Omental fat pad (tissue), 4 donors: Measurements from ENCODE around the gene GLB1L. TPM values are rescaled to one million over a fixed set of nuclear protein-coding genes. Genes with fewer than 3 reads are reported as not detected.

Source experiments
- ATAC-seq: fragments of 150-250 bp; one replicate; pipeline ENCODE4 v1.9.1; 2016; ENCODE audit warnings: mild to moderate bottlenecking, moderate library complexity; ENCODE audit not compliant: low FRiP score
- DNase-seq: peaks from one replicate; pipeline ENCODE4 v3.0.0-alpha.2; 2019; ENCODE audit warnings: low spot score
- total RNA-seq, 4 donors: library from RNA; depleted of rRNA; stranded (reverse); fragments of >200 nt; gene quantifications; one replicate each; pipeline ENCODE4 v1.1.0, GENCODE V29; 2016
- TF ChIP-seq, protein P1 (sequence below), 3 donors: fragments of 450-650 bp; IDR thresholded peaks; one replicate each; pipeline ENCODE4 v1.5.1; 2016 to 2017; ENCODE audit warnings: antibody characterized with exemption in 3 of 3, mild to moderate bottlenecking in 3 of 3, moderate library complexity in 2 of 3

GLB1L gene
- total RNA-seq, 4 donors from 2014 or later, result 9.0 to 21.9 (median 12.3) TPM

DNA sequence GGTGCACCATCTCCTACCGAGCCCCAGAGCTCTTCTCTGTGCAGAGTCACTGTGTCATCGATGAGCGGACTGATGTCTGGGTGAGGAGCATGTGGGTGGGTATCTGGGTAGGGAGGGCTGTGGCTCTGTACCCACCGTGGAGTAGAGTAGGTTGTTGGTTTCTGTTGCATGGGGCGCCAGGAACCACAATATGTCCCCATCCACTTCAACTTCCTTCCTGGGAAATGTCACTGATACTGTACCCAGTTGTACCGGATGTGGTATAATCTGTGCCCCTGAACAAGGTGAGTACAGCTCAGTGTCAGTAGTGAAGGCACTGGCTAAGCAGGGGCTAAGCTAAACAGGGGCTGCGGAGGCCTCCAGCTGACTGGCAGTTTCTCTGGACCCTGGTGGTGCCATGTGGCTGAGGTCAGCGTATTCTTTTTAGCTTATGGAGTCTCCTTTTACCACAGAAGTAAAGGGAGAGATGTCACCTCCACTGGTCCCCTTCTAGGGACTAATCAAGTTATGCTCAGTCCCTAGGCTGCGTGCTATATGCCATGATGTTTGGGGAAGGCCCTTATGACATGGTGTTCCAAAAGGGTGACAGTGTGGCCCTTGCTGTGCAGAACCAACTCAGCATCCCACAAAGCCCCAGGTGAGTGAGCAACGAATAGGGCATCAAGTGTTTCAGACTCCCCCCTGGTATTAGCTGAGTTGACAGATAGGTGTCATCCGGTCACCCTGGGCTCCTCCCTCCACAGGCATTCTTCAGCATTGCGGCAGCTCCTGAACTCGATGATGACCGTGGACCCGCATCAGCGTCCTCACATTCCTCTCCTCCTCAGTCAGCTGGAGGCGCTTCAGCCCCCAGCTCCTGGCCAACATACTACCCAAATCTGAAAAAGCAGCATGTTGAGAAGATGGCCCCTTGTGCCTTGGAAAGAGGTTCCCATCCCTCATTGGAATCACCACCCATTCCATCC is 2.7 kb upstream of the GLB1L start:
- no peak for DNase-seq
- no peak for ATAC-seq
- TF ChIP-seq, protein P1, sequence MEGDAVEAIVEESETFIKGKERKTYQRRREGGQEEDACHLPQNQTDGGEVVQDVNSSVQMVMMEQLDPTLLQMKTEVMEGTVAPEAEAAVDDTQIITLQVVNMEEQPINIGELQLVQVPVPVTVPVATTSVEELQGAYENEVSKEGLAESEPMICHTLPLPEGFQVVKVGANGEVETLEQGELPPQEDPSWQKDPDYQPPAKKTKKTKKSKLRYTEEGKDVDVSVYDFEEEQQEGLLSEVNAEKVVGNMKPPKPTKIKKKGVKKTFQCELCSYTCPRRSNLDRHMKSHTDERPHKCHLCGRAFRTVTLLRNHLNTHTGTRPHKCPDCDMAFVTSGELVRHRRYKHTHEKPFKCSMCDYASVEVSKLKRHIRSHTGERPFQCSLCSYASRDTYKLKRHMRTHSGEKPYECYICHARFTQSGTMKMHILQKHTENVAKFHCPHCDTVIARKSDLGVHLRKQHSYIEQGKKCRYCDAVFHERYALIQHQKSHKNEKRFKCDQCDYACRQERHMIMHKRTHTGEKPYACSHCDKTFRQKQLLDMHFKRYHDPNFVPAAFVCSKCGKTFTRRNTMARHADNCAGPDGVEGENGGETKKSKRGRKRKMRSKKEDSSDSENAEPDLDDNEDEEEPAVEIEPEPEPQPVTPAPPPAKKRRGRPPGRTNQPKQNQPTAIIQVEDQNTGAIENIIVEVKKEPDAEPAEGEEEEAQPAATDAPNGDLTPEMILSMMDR (IDR thresholded peaks at IDR 0.05), result no peak

DNA sequence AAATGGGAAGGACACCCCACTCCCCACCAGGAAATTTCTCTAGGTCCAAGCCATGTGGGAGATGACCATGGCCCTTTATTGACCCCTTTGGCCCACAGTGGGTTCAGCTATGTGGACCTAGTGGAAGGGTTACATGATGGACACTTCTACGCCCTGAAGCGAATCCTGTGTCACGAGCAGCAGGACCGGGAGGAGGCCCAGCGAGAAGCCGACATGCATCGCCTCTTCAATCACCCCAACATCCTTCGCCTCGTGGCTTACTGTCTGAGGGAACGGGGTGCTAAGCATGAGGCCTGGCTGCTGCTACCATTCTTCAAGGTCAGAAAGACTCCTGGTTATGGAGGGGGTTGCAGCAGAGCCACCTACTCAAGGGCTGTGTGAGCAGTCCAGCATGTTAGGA is 1.3 kb upstream of the GLB1L start:
- DNase-seq (no peak), ATAC-seq (no peak)
- TF ChIP-seq, protein P1 (IDR thresholded peaks at IDR 0.05), result no peak

DNA sequence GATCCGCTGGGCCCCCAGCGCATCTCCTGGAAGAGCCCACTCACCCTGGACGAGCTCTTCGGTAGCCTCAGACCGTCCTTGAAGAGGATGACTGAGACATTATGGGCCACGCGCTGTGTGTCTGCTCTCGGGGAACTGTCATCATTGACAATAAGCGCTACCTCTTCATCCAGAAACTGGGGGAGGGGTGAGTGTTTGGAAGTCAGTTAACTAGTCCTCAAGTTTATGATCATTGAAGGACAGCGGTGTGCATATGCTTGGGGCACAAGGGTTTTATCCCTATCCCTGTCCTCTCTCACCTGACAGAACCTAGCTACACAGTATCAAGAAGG is 621 bp upstream of the GLB1L start:
- DNase-seq (no peak), ATAC-seq (peak; percentile 1)
- TF ChIP-seq, protein P1 (IDR thresholded peaks at IDR 0.05), result no peak

DNA sequence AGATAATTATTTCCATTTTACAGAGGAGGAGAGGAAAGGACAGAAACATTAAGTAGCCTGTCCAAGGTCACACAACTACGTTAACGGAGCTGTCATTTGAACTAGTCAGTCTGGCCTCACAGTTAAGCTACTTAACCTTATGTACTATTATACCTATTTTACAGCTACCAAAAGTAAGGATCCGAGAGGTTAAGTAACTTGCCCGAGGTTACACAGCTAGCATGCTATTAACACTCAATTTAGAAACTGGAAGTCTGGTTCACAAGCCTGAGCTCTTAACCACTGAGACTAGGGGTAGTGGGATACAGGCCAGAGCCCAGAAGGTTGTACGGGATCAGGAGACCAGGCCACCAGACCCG is 476 bp downstream of the GLB1L start:
- TF ChIP-seq, protein P1 (IDR thresholded peaks at IDR 0.05), result no peak
- ATAC-seq (no peak), DNase-seq (no peak)

DNA sequence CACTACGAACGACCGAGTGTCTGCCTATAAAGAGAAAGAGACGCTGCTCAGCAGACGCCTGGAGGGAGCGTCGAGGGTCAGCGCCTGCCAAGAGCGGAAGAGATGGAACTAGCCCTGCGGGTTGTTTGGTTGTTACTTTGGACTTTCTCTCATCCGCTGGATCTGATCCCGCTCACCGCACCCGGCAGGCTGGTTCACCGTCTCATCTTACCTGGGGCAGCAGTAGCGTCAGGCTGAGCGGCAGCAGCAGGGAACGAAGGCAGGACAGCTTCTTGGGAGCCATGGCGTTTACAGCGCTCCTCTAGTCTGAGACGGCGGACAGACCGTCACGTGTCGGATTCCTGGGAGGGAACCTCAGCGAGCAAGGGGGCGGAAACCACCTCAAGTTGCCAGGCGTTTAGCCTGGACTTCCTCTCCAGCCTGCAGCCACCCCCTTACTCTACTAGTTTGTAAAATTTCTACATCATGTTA is 1.9 kb downstream of the GLB1L start:
- ATAC-seq, result peak; percentile 41
- DNase-seq, result no peak
- TF ChIP-seq, protein P1 (IDR thresholded peaks at IDR 0.05), result no peak

DNA sequence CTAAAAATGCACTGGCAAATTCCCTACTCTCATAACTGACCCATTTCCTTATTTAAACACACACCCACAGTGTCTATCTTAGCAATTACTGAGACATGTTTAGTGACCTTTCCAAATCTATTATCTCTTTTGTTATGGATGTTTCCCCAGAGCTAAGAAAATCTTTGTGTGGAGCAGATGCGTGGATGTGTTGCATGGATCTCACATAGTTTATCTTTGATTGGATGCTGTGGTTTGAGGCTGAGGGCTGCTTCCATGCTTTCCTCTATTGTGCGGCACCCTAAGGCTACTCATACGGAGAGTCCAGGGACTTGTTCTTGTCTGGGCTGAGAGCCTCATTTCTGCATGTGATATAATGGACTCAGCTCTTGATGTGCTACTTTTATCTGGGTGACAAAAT is 10.9 kb downstream of the GLB1L start:
- TF ChIP-seq, protein P1 (IDR thresholded peaks at IDR 0.05), result no peak
- no peak for ATAC-seq
- no peak for DNase-seq

DNA sequence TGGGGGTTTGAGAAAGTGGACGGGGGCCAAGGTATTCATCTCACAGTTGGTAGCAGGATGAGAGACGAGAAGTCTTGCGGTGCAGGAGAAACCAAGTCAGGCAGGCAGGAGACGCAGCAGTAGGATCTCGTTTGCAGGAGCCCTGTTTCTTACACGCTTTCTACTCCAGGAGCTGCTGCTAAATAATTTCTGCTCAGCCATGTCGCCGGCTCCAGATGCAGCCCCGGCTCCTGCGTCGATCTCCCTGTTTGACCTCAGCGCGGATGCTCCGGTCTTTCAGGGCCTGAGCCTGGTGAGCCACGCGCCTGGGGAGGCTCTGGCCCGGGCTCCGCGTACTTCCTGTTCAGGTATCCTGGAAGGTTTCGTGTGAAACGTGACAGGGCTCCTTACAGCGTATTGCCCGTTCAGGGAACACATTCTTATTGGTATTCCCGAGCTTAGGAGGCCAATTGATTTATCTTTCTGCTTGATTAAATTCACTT is 15.1 kb downstream of the GLB1L start:
- TF ChIP-seq, protein P1 (IDR thresholded peaks at IDR 0.05), result no peak
- DNase-seq (no peak), ATAC-seq (peak; percentile 36)
